ENCODE data around the gene ALOXE3.

GRCh38 chr17:8142887-8143580 lies 24.7 kb upstream of the ALOXE3 start:
- TF ChIP-seq CTCF (IDR thresholded peaks at IDR 0.05; ENCODE audit: low read depth, low read length) (no peak), MAX (IDR thresholded peaks at IDR 0.05; ENCODE audit: low read depth, low read length) (no peak)
